ENCODE results near the gene DLST. TPM values are rescaled to one million over a fixed set of nuclear protein-coding genes. Genes with fewer than 3 reads are reported as not detected.

DLST gene
- polyA plus RNA-seq, 4 donors, result 103 to 135 (median 125) TPM

DNA sequence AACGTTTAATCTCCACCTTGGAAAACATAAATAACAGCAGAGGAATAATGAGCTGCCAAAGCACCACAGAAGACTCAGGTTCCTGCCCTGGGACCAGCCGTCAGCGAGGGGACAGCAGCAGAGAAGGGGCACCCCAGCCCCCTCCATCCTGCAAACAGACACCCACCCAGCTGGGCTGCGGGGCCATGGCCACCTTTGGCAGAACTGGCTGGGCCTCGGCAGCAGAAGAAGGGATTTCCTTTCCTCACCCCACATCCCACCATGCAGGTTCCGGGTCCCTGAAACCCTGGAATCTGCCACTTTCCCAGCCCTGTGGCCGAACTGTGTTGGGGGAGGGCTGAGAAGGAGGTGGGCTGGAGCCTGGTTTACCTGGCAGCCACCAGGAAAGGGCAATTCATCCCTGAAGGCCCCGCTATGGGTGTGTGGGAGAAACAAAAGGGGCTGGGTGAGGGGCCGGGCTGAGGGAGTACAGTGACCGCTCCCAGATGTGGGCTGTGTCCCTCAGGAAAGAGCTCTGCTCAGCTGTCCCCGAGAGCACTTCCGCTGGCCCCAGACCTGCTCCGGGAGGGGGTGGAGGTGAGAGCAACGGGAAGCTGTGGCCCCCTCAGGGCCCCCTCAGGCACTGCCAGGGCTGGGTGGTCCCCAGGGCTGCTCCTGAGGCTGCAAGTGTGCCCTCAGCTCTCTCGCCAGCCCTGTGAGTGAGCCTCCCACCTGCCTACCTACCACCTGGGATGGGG is 69.9 kb downstream of the DLST start:
- no peak for DNase-seq (ENCODE audit: low read depth in 4 of 4, low spot score in 2 of 4)

DNA sequence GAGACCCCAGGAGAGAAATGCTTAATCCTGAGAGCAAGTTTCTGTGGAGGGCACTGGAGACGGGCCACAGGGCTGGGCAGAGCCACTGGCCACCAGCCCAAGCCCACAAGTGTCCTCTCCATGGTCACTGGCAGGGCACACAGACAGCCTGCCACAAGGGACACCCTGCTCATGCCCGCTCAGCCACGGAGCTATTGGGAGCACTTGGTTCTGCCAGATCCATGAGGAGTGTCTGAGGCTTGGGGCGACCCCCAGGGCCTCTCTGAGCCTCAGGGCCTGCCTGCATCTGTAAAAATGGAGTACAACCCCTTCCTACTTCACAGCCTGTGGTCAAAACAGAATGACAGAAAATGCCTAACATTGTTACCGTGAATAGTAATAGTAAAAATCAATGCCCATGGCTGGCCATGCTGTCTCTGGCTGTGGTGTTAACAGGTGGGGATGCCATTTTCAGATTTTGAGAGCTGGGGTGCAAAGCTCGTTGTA is 70.5 kb downstream of the DLST start:
- no peak for DNase-seq (ENCODE audit: low read depth in 4 of 4, low spot score in 2 of 4)

DNA sequence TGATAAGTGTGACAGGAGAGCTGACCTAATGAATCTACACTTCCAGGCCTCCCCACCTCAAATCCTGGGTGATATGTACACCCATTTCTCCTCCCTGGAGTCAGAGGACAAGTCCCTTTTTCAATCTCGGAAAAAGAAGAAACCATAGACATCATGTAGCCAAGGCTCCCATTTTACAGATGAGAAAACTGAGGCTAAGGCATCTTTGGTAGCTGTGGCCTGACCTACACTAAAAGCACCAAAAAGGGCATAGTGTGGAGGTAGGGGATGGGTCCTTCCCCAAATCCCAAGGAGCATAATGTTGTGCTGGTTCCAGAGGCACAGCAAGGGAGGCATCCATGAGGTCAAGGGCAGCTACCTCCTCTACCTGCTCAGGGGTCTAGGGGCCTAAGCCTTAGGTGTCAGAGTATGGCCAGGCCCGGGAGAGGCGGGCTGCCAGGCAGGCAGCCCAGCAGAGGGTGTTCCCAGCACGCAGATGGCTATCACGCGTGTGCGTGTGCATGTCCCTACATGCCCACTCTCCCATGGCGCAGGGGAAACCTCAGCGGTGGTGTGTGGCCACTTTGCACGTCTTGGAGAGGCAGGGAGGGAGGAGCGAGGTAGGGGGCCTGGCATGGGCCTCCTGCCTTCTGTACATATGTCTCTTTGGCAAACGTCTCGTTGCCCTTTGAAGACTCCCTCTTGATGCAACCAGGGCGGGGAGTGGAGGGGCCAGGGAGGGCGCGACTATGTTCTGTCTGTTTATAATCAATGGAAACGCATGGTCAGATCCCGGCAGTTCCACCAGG is 71.2 kb downstream of the DLST start:
- no peak for DNase-seq (ENCODE audit: low read depth in 4 of 4, low spot score in 2 of 4)

Other genes with a start within 250 kb of the DLST start
- 10 to 100 TPM; 33.5 to 38.0 (median 35.0) TPM for gene AREL1, start 168.8 kb upstream of the DLST start, polyA plus RNA-seq (ENCODE audit: insufficient read length in 4 of 4)
- 10 to 100 TPM; 51.2 to 69.7 (median 58.6) TPM for gene FCF1, start 168.8 kb upstream of the DLST start, polyA plus RNA-seq (ENCODE audit: insufficient read length in 4 of 4)
- gene YLPM1, start 118.6 kb upstream of the DLST start, polyA plus RNA-seq (ENCODE audit: insufficient read length in 4 of 4), result 100 to 1,000 TPM in 2 of 4 donors, 10 to 100 TPM in 2; 66.7 to 109 (median 92.9) TPM
- gene PROX2, start 5.8 kb upstream of the DLST start, polyA plus RNA-seq (ENCODE audit: insufficient read length in 4 of 4), result 1 to 10 TPM in 2 of 4 donors, under 1 TPM in 2; 0.38 to 4.0 (median 1.6) TPM
- gene RPS6KL1, start 41.3 kb downstream of the DLST start, polyA plus RNA-seq (ENCODE audit: insufficient read length in 4 of 4), result 1 to 10 TPM; 1.0 to 2.1 (median 1.7) TPM
- 10 to 100 TPM in 2 of 4 donors, 1 to 10 TPM in 2; 7.0 to 10.7 (median 9.9) TPM for gene PGF, start 73.7 kb downstream of the DLST start, polyA plus RNA-seq (ENCODE audit: insufficient read length in 4 of 4)
- gene EIF2B2, start 121.0 kb downstream of the DLST start, polyA plus RNA-seq (ENCODE audit: insufficient read length in 4 of 4), result 10 to 100 TPM; 59.2 to 74.4 (median 63.7) TPM
- 10 to 100 TPM; 33.3 to 43.7 (median 38.4) TPM for gene MLH3, start 169.6 kb downstream of the DLST start, polyA plus RNA-seq (ENCODE audit: insufficient read length in 4 of 4)
- 10 to 100 TPM; 25.4 to 65.2 (median 36.6) TPM for gene ACYP1, start 182.1 kb downstream of the DLST start, polyA plus RNA-seq (ENCODE audit: insufficient read length in 4 of 4)
- gene ZC2HC1C, start 187.7 kb downstream of the DLST start, polyA plus RNA-seq (ENCODE audit: insufficient read length in 4 of 4), result 10 to 100 TPM in 1 of 4 donors, 1 to 10 TPM in 3; 7.1 to 10.8 (median 7.2) TPM
- 100 to 1,000 TPM; 120 to 150 (median 133) TPM for gene NEK9, start 245.1 kb downstream of the DLST start, polyA plus RNA-seq (ENCODE audit: insufficient read length in 4 of 4)

Measured in left renal cortex interstitium (tissue), 4 donors.